ENCODE measurements around the gene CDK11B.

Gene CDK11B

GRCh38 chr1:1616045-1616790 lies 42.6 kb downstream of the CDK11B start:
- no peak for DNase-seq (ENCODE audit: low read depth in 3 of 3)

- DNase-seq (ENCODE audit: low read depth in 3 of 3): peak; percentile 93 to 95 (median 94)
Measured at GRCh38 chr1:1615256-1616044, 43.4 kb downstream of the CDK11B start, which contains the start of gene MIB2. Gene MIB2, plus strand, starts transcription at chr1:1615500. Its CDS starts 7,953 bp downstream, at chr1:1623453.

GRCh38 chr1:1614954-1615255 lies 43.9 kb downstream of the CDK11B start:
- DNase-seq (ENCODE audit: low read depth in 3 of 3): no peak

GRCh38 chr1:1614204-1614953 lies 44.4 kb downstream of the CDK11B start:
- peak in 1 of 3 experiments; percentile 49 for DNase-seq (ENCODE audit: low read depth in 3 of 3)

GRCh38 chr1:1613509-1614082 lies 45.2 kb downstream of the CDK11B start:
- DNase-seq (ENCODE audit: low read depth in 3 of 3): no peak

- no peak for DNase-seq (ENCODE audit: low read depth in 3 of 3)
Measured at GRCh38 chr1:1612104-1612400, 46.8 kb downstream of the CDK11B start.

GRCh38 chr1:1610796-1611195 lies 48.0 kb downstream of the CDK11B start:
- DNase-seq (ENCODE audit: low read depth in 3 of 3): no peak

- no peak for DNase-seq (ENCODE audit: low read depth in 3 of 3)
Measured at GRCh38 chr1:1609822-1610485, 48.9 kb downstream of the CDK11B start.

- DNase-seq (ENCODE audit: low read depth in 3 of 3): no peak
Measured at GRCh38 chr1:1606232-1606631, 52.6 kb downstream of the CDK11B start.

GRCh38 chr1:1605724-1606123 lies 53.1 kb downstream of the CDK11B start:
- DNase-seq (ENCODE audit: low read depth in 3 of 3): no peak

GRCh38 chr1:1605034-1605591 lies 53.7 kb downstream of the CDK11B start:
- DNase-seq (ENCODE audit: low read depth in 3 of 3): no peak

- DNase-seq (ENCODE audit: low read depth in 3 of 3): no peak
Measured at GRCh38 chr1:1604374-1605033, 54.3 kb downstream of the CDK11B start.

GRCh38 chr1:1603671-1604373 lies 55.0 kb downstream of the CDK11B start:
- no peak for DNase-seq (ENCODE audit: low read depth in 3 of 3)

GRCh38 chr1:1602968-1603506 lies 55.8 kb downstream of the CDK11B start:
- no peak for DNase-seq (ENCODE audit: low read depth in 3 of 3)

- DNase-seq (ENCODE audit: low read depth in 3 of 3): no peak
Measured at GRCh38 chr1:1602304-1602967, 56.4 kb downstream of the CDK11B start.

- DNase-seq (ENCODE audit: low read depth in 3 of 3): no peak
Measured at GRCh38 chr1:1601564-1602303, 57.1 kb downstream of the CDK11B start.

GRCh38 chr1:1600861-1601563 lies 57.8 kb downstream of the CDK11B start:
- DNase-seq (ENCODE audit: low read depth in 3 of 3): no peak
